HG03045 (cell line): ENCODE measurements around the gene SLC16A8.

Experiments used
- ATAC-seq: cut with Tn5 transposase; IDR thresholded peaks from one replicate; pipeline ENCODE4 v1.9.1; 2021; ENCODE audit warnings: mild to moderate bottlenecking, moderate library complexity; ENCODE audit not compliant: unreplicated experiment

The SLC16A8 gene

GRCh38 chr22:38073150-38074130, 10.5 kb downstream of the SLC16A8 start:
- no peak for ATAC-seq

GRCh38 chr22:38072322-38073149, 11.4 kb downstream of the SLC16A8 start:
- no peak for ATAC-seq

GRCh38 chr22:38071421-38072321, 12.3 kb downstream of the SLC16A8 start:
- ATAC-seq = no peak

GRCh38 chr22:38070250-38070921, 13.6 kb downstream of the SLC16A8 start:
- no peak for ATAC-seq

GRCh38 chr22:38069372-38070249, 14.4 kb downstream of the SLC16A8 start:
- ATAC-seq = no peak

GRCh38 chr22:38068641-38069371, 15.2 kb downstream of the SLC16A8 start:
- ATAC-seq = no peak

GRCh38 chr22:38067761-38068360, 16.1 kb downstream of the SLC16A8 start:
- ATAC-seq = no peak

GRCh38 chr22:38067028-38067415, 17.0 kb downstream of the SLC16A8 start:
- ATAC-seq = no peak

GRCh38 chr22:38066381-38067027, 17.5 kb downstream of the SLC16A8 start:
- no peak for ATAC-seq

- ATAC-seq = no peak
Observed at GRCh38 chr22:38065539-38065938, 18.4 kb downstream of the SLC16A8 start.

GRCh38 chr22:38062791-38063190, 21.2 kb downstream of the SLC16A8 start:
- no peak for ATAC-seq

GRCh38 chr22:38056969-38057891, 26.8 kb downstream of the SLC16A8 start, which contains the start of gene PICK1:
Gene PICK1, plus strand, starts transcription at chr22:38057404. Its CDS starts 406 bp downstream, at chr22:38057810.
- ATAC-seq = no peak

GRCh38 chr22:38051900-38052862, 31.8 kb downstream of the SLC16A8 start:
- ATAC-seq = no peak

GRCh38 chr22:38051261-38051660, 32.7 kb downstream of the SLC16A8 start:
- ATAC-seq = no peak

GRCh38 chr22:38050720-38051119, 33.3 kb downstream of the SLC16A8 start:
- ATAC-seq = no peak
